A549 (cell line): ENCODE measurements around the gene WNT3A. TPM values are rescaled to one million over a fixed set of nuclear protein-coding genes. Genes with fewer than 3 reads are reported as not detected.

Experiments
- ATAC-seq, 2 experiments: fragments of 200-7000 bp in 1 of 2; fragments of >200 bp in 1 of 2; cut with Nextera tagmentation in 1 of 2; cut with Tn5 transposase in 1 of 2; 3 replicates each; pipeline versions ENCODE4 v1.8.0 to v1.9.1; 2018 to 2020; ENCODE audit warnings: mild to moderate bottlenecking in 1 of 2, moderate library complexity in 1 of 2
- CTCF ChIA-PET: fragments of 300-600 bp; sonication (Branson Sonifier 250); formaldehyde crosslinking; extraction: SDS; loops from one replicate; lab custom pipeline; 2021; ENCODE audit warnings: antibody characterized with exemption, inconsistent platforms; lab: Yijun Ruan, JAX
- POLR2A ChIA-PET: fragments of 350-600 bp; formaldehyde crosslinking; extraction: SDS; loops from one replicate; lab custom pipeline; 2021; ENCODE audit warnings: antibody characterized with exemption, inconsistent platforms; lab: Yijun Ruan, JAX
- DNase-seq, 2 experiments: peaks; one replicate each; pipeline versions ENCODE4 v3.0.0 to v3.0.0-alpha.2; 2011 to 2016; ENCODE audit warnings: low read depth in 1 of 2, low spot score in 1 of 2
- FAIRE-seq: peaks from 2 replicates; lab custom pipeline; 2011; peaks lifted over from hg19 to GRCh38; lab: Jason Lieb, UNC
- H3K27ac ChIP-seq, 2 experiments: fragments of >200 bp; sonication (Bioruptor Twin); formaldehyde crosslinking; 3 replicates each; pipeline ENCODE4 v1.5.1; 2016 to 2017
- H3K4me1 ChIP-seq: fragments of >200 bp; sonication (Bioruptor Twin); formaldehyde crosslinking; 3 replicates; pipeline ENCODE4 v1.6.1; 2016
- H3K4me2 ChIP-seq: fragments of >200 bp; sonication (Bioruptor Twin); formaldehyde crosslinking; 3 replicates; pipeline ENCODE4 v1.6.1; 2016
- H3K4me3 ChIP-seq: fragments of >200 bp; sonication (Bioruptor Twin); formaldehyde crosslinking; 3 replicates; pipeline ENCODE4 v1.5.1; 2016
- H3K9me3 ChIP-seq: fragments of >200 bp; sonication (Bioruptor Twin); formaldehyde crosslinking; 3 replicates; pipeline ENCODE4 v1.6.1; 2016
- CBX2 ChIP-seq: fragments of 200-600 bp; sonication (generic); IDR thresholded peaks from 2 replicates; pipeline ENCODE4 v1.6.1; 2016; ENCODE audit warnings: low read depth, mild to moderate bottlenecking, borderline replicate concordance
- CHD4 ChIP-seq: fragments of 200-600 bp; sonication (generic); IDR thresholded peaks from 2 replicates; pipeline ENCODE4 v1.6.1; 2016; ENCODE audit warnings: antibody characterized with exemption, mild to moderate bottlenecking, borderline replicate concordance
- ELK1 ChIP-seq: fragments of 150-350 bp; IDR thresholded peaks from 2 replicates; pipeline ENCODE4 v1.6.1; 2014; ENCODE audit warnings: low read depth, mild to moderate bottlenecking, low read length
- EP300 ChIP-seq, 2 experiments: fragments of >200 bp; sonication (Bioruptor Twin); formaldehyde crosslinking; IDR thresholded peaks; 2 replicates in 1 of 2; 3 replicates in 1 of 2; pipeline ENCODE4 v1.6.1; 2016 to 2017
- FOSB ChIP-seq: fragments of 250-450 bp; sonication (Bioruptor Pico); IDR thresholded peaks from 2 replicates; pipeline ENCODE4 v1.5.0; 2020; ENCODE audit warnings: mild to moderate bottlenecking, moderate library complexity
- FOSL2 ChIP-seq, 2 experiments: fragments of 450-650 bp in 1 of 2; fragments of >200 bp in 1 of 2; sonication (Bioruptor Twin) in 1 of 2; formaldehyde crosslinking; IDR thresholded peaks; 2 replicates each; pipeline versions ENCODE4 v1.5.0 to v1.6.1; 2016 to 2020; ENCODE audit warnings: mild to moderate bottlenecking in 1 of 2, moderate library complexity in 1 of 2
- GATA3 ChIP-seq: IDR thresholded peaks from 2 replicates; pipeline ENCODE4 v1.6.1; 2012; ENCODE audit warnings: borderline replicate concordance
- HOXA7 ChIP-seq: fragments of 250-450 bp; sonication (Bioruptor Pico); IDR thresholded peaks from 2 replicates; pipeline ENCODE4 v1.5.0; 2020; ENCODE audit warnings: mild to moderate bottlenecking, moderate library complexity
- HOXB5 ChIP-seq: fragments of 250-450 bp; sonication (Bioruptor Pico); IDR thresholded peaks from 2 replicates; pipeline ENCODE4 v1.5.0; 2020; ENCODE audit warnings: mild to moderate bottlenecking, moderate library complexity
- JUNB ChIP-seq: fragments of >200 bp; sonication (Bioruptor Twin); formaldehyde crosslinking; IDR thresholded peaks from 2 replicates; pipeline ENCODE4 v1.6.1; 2016
- POLR2A ChIP-seq: IDR thresholded peaks from 2 replicates; pipeline ENCODE4 v1.6.1; 2012; ENCODE audit warnings: mild to moderate bottlenecking, low read length
- POLR2AphosphoS2 ChIP-seq: conservative IDR thresholded peaks from 2 replicates; pipeline ENCODE4 v1.6.1; 2012; ENCODE audit warnings: low read length, improper control_type of control experiment, inconsistent platforms
- RCOR1 ChIP-seq: fragments of 150-350 bp; IDR thresholded peaks from 2 replicates; pipeline ENCODE4 v1.6.1; 2014; ENCODE audit warnings: antibody characterized with exemption, low read length, low read depth
- REST ChIP-seq: fragments of 200-600 bp; sonication (generic); IDR thresholded peaks from 2 replicates; pipeline ENCODE4 v1.6.1; 2016; ENCODE audit warnings: antibody characterized with exemption, mild to moderate bottlenecking, moderate library complexity
- SMC3 ChIP-seq: fragments of >200 bp; sonication (Bioruptor Twin); formaldehyde crosslinking; IDR thresholded peaks from 3 replicates; pipeline ENCODE4 v1.6.1; 2018; ENCODE audit warnings: inconsistent platforms
- SREBF2 ChIP-seq: fragments of 450-650 bp; IDR thresholded peaks from 2 replicates; pipeline ENCODE4 v1.6.1; 2014; ENCODE audit warnings: mild to moderate bottlenecking, moderate library complexity
- TP53 ChIP-seq: fragments of 250-450 bp; sonication (Bioruptor Pico); IDR thresholded peaks from 2 replicates; pipeline ENCODE4 v1.5.0; 2021; ENCODE audit warnings: mild to moderate bottlenecking, moderate library complexity
- ZNF302 ChIP-seq: fragments of 250-450 bp; sonication (Bioruptor Pico); IDR thresholded peaks from 2 replicates; pipeline ENCODE4 v1.9.0; 2021; ENCODE audit warnings: inconsistent platforms, mild to moderate bottlenecking, moderate library complexity
- ZSCAN20 ChIP-seq: fragments of 250-450 bp; sonication (Bioruptor Pico); IDR thresholded peaks from 2 replicates; pipeline ENCODE4 v1.8.0; 2022; ENCODE audit warnings: mild to moderate bottlenecking, moderate library complexity
- WGBS: methylation state at CpG from one replicate; pipeline ENCODE4 v1.1.6; 2017; ENCODE audit errors: missing lambda C conversion rate; 5-methylcytosine and 5-hydroxymethylcytosine counted together
- polyA plus RNA-seq, 4 experiments: library from polyadenylated mRNA; depleted of rRNA in 3 of 4; stranded (reverse); fragments of >200 nt; fragmentation: RNase III in 1 of 4; extraction: RNeasy Plus Mini Kit Qiagen cat#74134 plus additional on column Dnase treatment in 1 of 4; gene quantifications; 2 replicates in 3 of 4; 3 replicates in 1 of 4; pipeline ENCODE4 v1.2.3, GENCODE V29; 2011 to 2017

Gene WNT3A
- polyA plus RNA-seq, 2 of the 4 experiments (the other 2 are of a cell fraction) = not detected

- ATAC-seq = no peak
- FAIRE-seq = no peak
- POLR2A ChIA-PET = no interaction called here
- CTCF ChIA-PET = interaction anchor here (0.9 to 1.2 kb wide), 3 partner anchors 21 to 61 kb away, joined by 3 read pairs; partner anchors contain the start of gene ARF1
- peak overlapping the region; percentile 95; the same call in 2 of the 3 replicates for H3K4me2 ChIP-seq
- WGBS = 90% methylated on average over 16 of the region's 19 CpGs
- peaks cover 15% of the 10 kb centered on the region for H3K4me1 ChIP-seq
- no peak overlapping the region for H3K27ac ChIP-seq
- H3K9me3 ChIP-seq = no peaks in the 10 kb centered on the region
- no peak for DNase-seq
- TF ChIP-seq ZSCAN20 (no peak), CBX2 (no peak), JUNB (no peak), POLR2AphosphoS2 (no peak), POLR2A (no peak), SMC3 (no peak), EP300 (IDR thresholded peaks at IDR 0.05) (no peak)
- H3K4me3 ChIP-seq = no peak overlapping the region
Observed at GRCh38 chr1:228107636-228108035, 100.8 kb downstream of the WNT3A start.

GRCh38 chr1:228108055-228108690, 101.4 kb downstream of the WNT3A start:
- DNase-seq (no peak), ATAC-seq (no peak), FAIRE-seq (no peak)
- TF ChIP-seq REST (no peak), HOXB5 (CRISPR knock-in tag) (no peak), FOSL2 (IDR thresholded peaks at IDR 0.05) (no peak), FOSL2 (CRISPR knock-in tag; IDR thresholded peaks at IDR 0.05) (no peak), ZNF302 (CRISPR knock-in tag) (no peak), ELK1 (no peak), HOXA7 (CRISPR knock-in tag) (no peak)
- Histone ChIP-seq H3K9me3 (no peaks in the 10 kb centered on the region), H3K4me3 (peak overlapping the region; percentile 98), H3K4me1 (peaks cover 15% of the 10 kb centered on the region), H3K27ac (peak overlapping the region; percentile 90 to 94), H3K4me2 (peak overlapping the region; percentile 95)
- ChIA-PET CTCF (interaction anchor here (0.6 to 1.8 kb wide), 6 partner anchors 15 to 109 kb away, joined by 3 to 4 read pairs (median 3); partner anchors contain the start of gene ARF1), POLR2A (no interaction called here)
- WGBS = 75% methylated on average over 9 of the region's 11 CpGs

GRCh38 chr1:228108742-228109072, 101.9 kb downstream of the WNT3A start:
- peak in 1 of 2 experiments; percentile 5; a peak in 1 of 6 replicates for ATAC-seq
- Histone ChIP-seq H3K4me1 (peaks cover 13% of the 10 kb centered on the region), H3K4me3 (peak overlapping the region; percentile 98), H3K4me2 (peak overlapping the region; percentile 95), H3K27ac (peak overlapping the region; percentile 90 to 94), H3K9me3 (no peaks in the 10 kb centered on the region)
- FAIRE-seq = no peak
- WGBS = 2% methylated on average over 7 of the region's 8 CpGs
- CTCF ChIA-PET = interaction anchor here (0.6 to 1.8 kb wide), 5 partner anchors 14 to 109 kb away, joined by 3 to 4 read pairs (median 3); no protein-coding TSS in a partner anchor
- TF ChIP-seq TP53 = no peak
- no peak for TF ChIP-seq JUNB
- no peak for TF ChIP-seq FOSB
- no peak for TF ChIP-seq SREBF2
- TF ChIP-seq GATA3 = no peak
- no peak for TF ChIP-seq FOSL2 (IDR thresholded peaks at IDR 0.05)
- no peak for TF ChIP-seq FOSL2 (CRISPR knock-in tag; IDR thresholded peaks at IDR 0.05)
- no peak for TF ChIP-seq RCOR1
- TF ChIP-seq CHD4 = no peak
- POLR2A ChIA-PET = no interaction called here
- no peak for DNase-seq
